IPS DF 6.9 (cell line): ENCODE results near the gene S100A3.
"Not testable (repeated sequence)": the region's sequence is repeated elsewhere in the genome, so short reads cannot be mapped to it uniquely, and the experiment has no call there.

ENCODE experiments used
- DNase-seq: peaks from one replicate; pipeline ENCODE4 v3.0.0-alpha.2; 2013; ENCODE audit warnings: low read depth, low spot score
- H3K27ac ChIP-seq: one replicate; pipeline ENCODE4 v1.5.1; 2013; ENCODE audit warnings: low read length, control low read depth
- H3K27me3 ChIP-seq: 2 replicates; pipeline ENCODE4 v1.6.1; 2013; ENCODE audit warnings: mild to moderate bottlenecking, low read length; ENCODE audit not compliant: control insufficient read depth, insufficient read depth
- H3K36me3 ChIP-seq: 2 replicates; pipeline ENCODE4 v1.6.1; 2013; ENCODE audit warnings: low read length; ENCODE audit not compliant: control insufficient read depth, insufficient read depth
- H3K4me1 ChIP-seq: 2 replicates; pipeline ENCODE4 v1.6.1; 2013; ENCODE audit warnings: low read length; ENCODE audit not compliant: control insufficient read depth, insufficient read depth
- H3K4me3 ChIP-seq: 2 replicates; pipeline ENCODE4 v1.5.1; 2013; ENCODE audit warnings: mild to moderate bottlenecking, low read length
- H3K9me3 ChIP-seq: 2 replicates; pipeline ENCODE4 v1.6.1; 2013; ENCODE audit warnings: low read length, inconsistent platforms; ENCODE audit not compliant: control insufficient read depth, insufficient read depth
- WGBS: extraction: QIAGEN DNeasy Blood & Tissue Kit; methylation state at CpG from one replicate; pipeline ENCODE4 v1.1.7; 2013; ENCODE audit warnings: mixed read lengths, missing lambda C conversion rate; ENCODE audit not compliant: insufficient read length, insufficient coverage; 5-methylcytosine and 5-hydroxymethylcytosine counted together

S100A3 gene, protein sequence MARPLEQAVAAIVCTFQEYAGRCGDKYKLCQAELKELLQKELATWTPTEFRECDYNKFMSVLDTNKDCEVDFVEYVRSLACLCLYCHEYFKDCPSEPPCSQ

GRCh38 chr1:153548722-153549688, at the start of gene S100A3:
Gene S100A3 (minus strand): TSS chr1:153549258. CDS start chr1:153548485, 773 bp downstream.
- Histone ChIP-seq H3K27me3 (no peaks in the 10 kb centered on the region), H3K4me1 (peaks cover 16% of the 10 kb centered on the region), H3K36me3 (no peaks in the 10 kb centered on the region), H3K27ac (no peak within 1 kb of the TSS), H3K4me3 (no peak within 1 kb of the TSS), H3K9me3 (no peaks in the 10 kb centered on the region)
- no peak for DNase-seq
- WGBS = no CpG with 5 or more reads among the region's 14 CpGs

DNA sequence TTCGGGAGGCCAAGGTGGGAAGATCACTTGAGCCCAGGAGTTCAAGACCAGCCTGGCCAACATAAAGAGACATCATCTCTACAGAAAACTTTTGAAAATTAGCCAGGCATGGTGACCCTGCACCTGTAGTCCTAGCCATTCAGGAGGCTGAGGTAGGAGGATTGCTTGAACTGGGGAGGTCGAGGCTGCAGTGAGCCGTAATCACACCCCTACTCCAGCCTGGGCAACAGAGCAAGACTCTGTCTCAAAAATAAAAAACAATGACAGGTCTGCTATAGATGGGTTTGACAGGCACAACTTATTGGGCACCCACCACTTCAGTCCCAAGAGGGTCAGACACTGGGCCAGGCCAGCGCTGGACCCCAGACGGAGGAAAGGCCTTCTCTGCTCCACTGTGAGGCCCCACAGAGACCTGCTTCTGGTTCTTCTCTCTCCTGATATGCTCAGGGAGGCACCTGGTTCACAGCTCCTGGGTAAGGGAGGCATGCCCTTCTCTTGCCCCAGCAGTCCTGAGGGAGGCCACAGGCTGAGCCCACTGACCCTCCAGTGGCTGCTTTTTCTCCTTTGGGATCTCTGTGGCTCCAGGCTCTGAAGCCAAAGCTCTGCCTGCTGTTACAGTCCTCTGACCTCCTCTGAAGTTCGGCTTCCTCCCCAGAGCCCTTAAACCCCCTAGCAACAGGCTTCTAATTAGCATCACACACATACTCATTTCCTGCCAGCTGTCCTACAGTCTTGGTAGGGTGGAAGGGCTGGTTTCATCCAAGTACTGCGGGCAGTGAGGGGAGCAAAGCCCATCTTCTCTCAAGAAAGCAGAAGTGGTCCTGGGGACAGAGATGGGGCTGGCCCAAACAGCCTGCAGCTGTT, 49.5 kb upstream of the S100A3 start:
- DNase-seq = peak; percentile 70
- no peak overlapping the region for H3K4me3 ChIP-seq
- H3K27ac ChIP-seq = no peak overlapping the region
- no peaks in the 10 kb centered on the region for H3K36me3 ChIP-seq
- H3K4me1 ChIP-seq = peaks cover 5% of the 10 kb centered on the region
- no peaks in the 10 kb centered on the region for H3K27me3 ChIP-seq
- H3K9me3 ChIP-seq = no peaks in the 10 kb centered on the region
- WGBS = no CpG with 5 or more reads among the region's 7 CpGs

DNA sequence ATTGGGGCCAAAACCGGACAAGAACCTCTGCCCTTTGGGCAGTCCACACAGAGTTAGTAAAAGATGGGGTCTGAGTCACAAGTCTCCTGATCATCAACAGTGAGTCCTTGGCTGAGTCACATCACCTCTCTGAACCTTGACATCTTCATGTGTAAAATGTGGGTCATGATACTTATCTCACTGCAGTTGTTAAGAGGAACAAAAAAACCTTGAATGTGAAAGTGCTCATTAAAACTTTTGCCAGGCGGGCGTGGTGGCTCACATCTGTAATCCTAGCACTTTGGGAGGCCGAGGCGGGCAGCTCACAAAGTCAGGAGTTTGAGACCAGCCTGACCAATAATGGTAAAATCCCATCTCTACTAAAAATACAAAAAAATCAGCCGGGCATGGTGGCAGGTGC, 48.1 kb upstream of the S100A3 start:
- H3K9me3 ChIP-seq = no peaks in the 10 kb centered on the region
- no peaks in the 10 kb centered on the region for H3K27me3 ChIP-seq
- DNase-seq = no peak
- no CpG with 5 or more reads among the region's 6 CpGs for WGBS
- no peak overlapping the region for H3K4me3 ChIP-seq
- H3K27ac ChIP-seq = no peak overlapping the region
- peaks cover 5% of the 10 kb centered on the region for H3K4me1 ChIP-seq
- H3K36me3 ChIP-seq = no peaks in the 10 kb centered on the region

- DNase-seq = no peak
- WGBS = no CpG with 5 or more reads among the region's 4 CpGs
- no peaks in the 10 kb centered on the region for H3K4me1 ChIP-seq
- no peak overlapping the region for H3K4me3 ChIP-seq
- H3K27ac ChIP-seq = no peak overlapping the region
- H3K27me3 ChIP-seq = no peaks in the 10 kb centered on the region
- no peaks in the 10 kb centered on the region for H3K36me3 ChIP-seq
- no peaks in the 10 kb centered on the region for H3K9me3 ChIP-seq
Measured at GRCh38 chr1:153592748-153593147, 43.7 kb upstream of the S100A3 start.

- no CpG with 5 or more reads among the region's 2 CpGs for WGBS
- Histone ChIP-seq H3K4me3 (no peak overlapping the region), H3K27ac (no peak overlapping the region), H3K36me3 (no peaks in the 10 kb centered on the region), H3K27me3 (no peaks in the 10 kb centered on the region), H3K4me1 (no peaks in the 10 kb centered on the region), H3K9me3 (no peaks in the 10 kb centered on the region)
- no peak for DNase-seq
Measured at GRCh38 chr1:153588482-153588881, 39.4 kb upstream of the S100A3 start.

DNA sequence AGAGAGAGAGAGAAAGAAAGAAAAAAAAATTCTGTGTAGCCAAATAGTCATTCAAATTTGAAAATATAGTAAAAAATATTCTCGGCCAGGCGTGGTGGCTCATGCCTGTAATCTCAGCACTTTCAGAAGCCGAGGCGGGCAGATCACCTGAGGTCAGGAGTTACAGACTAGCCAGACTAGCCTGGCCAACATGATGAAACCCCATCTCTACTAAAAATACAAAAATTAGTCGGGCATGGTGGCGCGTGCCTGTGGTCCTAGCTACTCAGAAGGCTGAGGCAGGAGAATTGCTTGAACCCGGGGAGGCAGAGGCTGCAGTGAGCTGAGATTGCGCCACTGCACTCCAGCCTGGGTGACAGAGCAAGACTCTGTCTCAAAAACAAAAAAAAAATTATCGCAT, 39.0 kb upstream of the S100A3 start:
- not testable (repeated sequence) for H3K4me1 ChIP-seq, H3K9me3 ChIP-seq, DNase-seq, H3K27me3 ChIP-seq, H3K27ac ChIP-seq, H3K4me3 ChIP-seq, H3K36me3 ChIP-seq
- WGBS = no CpG with 5 or more reads among the region's 10 CpGs

DNA sequence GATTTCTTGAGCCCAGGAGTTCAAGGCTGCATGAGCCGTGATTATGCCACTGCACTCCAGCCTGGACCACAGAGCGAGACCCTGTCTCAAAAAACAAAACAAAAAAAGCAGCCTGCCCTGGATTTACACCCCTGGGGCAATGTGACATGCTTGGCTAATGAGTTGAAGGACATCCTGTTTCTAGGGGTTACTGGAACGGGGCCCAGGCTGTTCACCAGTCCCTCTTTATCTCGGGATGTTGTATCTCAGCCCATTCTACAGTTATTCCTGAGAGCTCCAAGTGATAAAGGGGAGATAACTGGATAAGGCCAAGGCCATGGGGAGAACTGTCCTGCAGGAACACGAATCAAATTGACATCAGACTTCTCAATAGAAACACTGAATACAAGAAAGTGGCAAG, 38.3 kb upstream of the S100A3 start:
- Histone ChIP-seq H3K9me3 (no peaks in the 10 kb centered on the region), H3K4me3 (no peak overlapping the region), H3K36me3 (no peaks in the 10 kb centered on the region), H3K4me1 (no peaks in the 10 kb centered on the region), H3K27me3 (no peaks in the 10 kb centered on the region), H3K27ac (no peak overlapping the region)
- no CpG with 5 or more reads among the region's 5 CpGs for WGBS
- DNase-seq = no peak

DNA sequence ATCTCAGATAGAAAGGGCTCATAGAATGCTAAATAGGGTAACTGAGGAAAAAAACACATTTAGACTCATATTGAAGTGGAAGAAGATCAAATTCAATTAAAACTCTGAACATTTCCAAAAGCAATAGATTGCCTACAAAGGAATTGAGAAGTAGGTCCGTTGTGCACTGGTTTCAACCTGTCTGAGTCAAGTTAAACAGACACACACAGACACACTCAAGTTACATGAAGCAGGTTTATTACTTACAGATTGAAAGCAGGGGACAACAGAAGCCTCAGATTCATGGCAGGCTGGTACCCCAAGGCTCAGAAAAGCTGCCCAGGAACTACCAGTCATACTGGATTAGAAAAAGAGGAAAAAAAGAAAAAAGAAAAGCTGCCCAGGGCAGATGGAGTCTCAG, 37.3 kb upstream of the S100A3 start:
- Histone ChIP-seq H3K27ac (no peak overlapping the region), H3K27me3 (no peaks in the 10 kb centered on the region), H3K4me3 (no peak overlapping the region), H3K9me3 (no peaks in the 10 kb centered on the region), H3K36me3 (no peaks in the 10 kb centered on the region), H3K4me1 (no peaks in the 10 kb centered on the region)
- DNase-seq = no peak
- WGBS = no CpG with 5 or more reads among the region's 1 CpG

- Histone ChIP-seq H3K4me1 (no peaks in the 10 kb centered on the region), H3K4me3 (no peak overlapping the region), H3K27ac (no peak overlapping the region), H3K9me3 (no peaks in the 10 kb centered on the region), H3K36me3 (no peaks in the 10 kb centered on the region), H3K27me3 (no peaks in the 10 kb centered on the region)
- WGBS = no CpG with 5 or more reads among the region's 1 CpG
- DNase-seq = no peak
Measured at GRCh38 chr1:153585006-153585405, 35.9 kb upstream of the S100A3 start.

GRCh38 chr1:153583976-153584375, 34.9 kb upstream of the S100A3 start:
- Histone ChIP-seq H3K36me3 (no peaks in the 10 kb centered on the region), H3K4me1 (no peaks in the 10 kb centered on the region), H3K27ac (no peak overlapping the region), H3K27me3 (no peaks in the 10 kb centered on the region), H3K4me3 (no peak overlapping the region), H3K9me3 (no peaks in the 10 kb centered on the region)
- DNase-seq = no peak
- no CpG with 5 or more reads among the region's 2 CpGs for WGBS
